HG02885 (cell line): Measurements from ENCODE around the gene ANKRD34A.
A peak's percentile ranks its signal among the peaks of the same experiment; 100 is the strongest.

ENCODE experiments used
- ATAC-seq: cut with Tn5 transposase; IDR thresholded peaks from one replicate; pipeline ENCODE4 v1.9.1; 2021; ENCODE audit warnings: mild to moderate bottlenecking; ENCODE audit not compliant: unreplicated experiment, poor library complexity

The ANKRD34A gene

DNA sequence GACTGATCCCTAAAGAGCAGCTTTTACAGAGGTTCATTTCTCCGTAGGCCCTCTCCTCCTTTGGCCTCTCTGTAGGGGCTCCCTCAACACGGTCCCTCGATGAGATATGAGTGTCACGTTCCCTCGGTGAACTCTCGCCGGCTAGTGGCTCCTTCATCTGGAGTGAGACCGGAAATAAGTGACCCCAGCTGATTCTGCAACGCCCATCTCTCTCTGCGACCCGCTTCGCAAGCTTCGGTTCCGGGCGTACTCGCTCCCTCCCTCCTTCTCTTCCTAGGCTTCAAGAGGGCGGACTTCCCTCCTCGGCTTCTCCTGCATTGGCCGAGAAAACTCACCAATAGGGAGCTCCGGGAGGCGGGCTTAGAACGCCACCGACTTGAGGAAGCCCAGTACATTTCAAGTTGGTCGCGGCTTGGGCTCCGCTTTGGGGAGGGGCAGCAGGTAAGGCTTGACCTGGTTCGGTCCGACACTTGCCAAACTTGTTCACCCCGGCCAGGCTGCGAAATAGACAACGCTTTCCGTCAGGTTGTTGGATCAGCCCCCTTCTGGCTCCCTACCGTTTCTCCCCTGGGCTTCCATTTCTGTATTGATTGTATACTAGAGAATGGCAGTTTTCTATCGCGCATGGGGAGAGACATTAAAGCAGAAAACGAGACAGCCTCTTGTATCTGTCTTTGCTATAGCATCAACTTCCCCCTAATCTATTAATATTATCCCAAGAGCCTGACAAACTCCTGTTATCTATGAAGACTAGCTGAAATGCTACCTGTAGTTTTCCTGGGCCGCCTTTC, at the start of gene ANKRD34A, which contains the start of gene POLR3GL:
ANKRD34A (minus strand) TSS at position 248 of the 791 bp plus-strand sequence. CDS start 2,816 bp downstream, outside the sequence.
POLR3GL (plus strand) TSS at position 363 of the 791 bp plus-strand sequence. CDS start 10,176 bp downstream, outside the sequence.
- peak; percentile 93 for ATAC-seq

DNA sequence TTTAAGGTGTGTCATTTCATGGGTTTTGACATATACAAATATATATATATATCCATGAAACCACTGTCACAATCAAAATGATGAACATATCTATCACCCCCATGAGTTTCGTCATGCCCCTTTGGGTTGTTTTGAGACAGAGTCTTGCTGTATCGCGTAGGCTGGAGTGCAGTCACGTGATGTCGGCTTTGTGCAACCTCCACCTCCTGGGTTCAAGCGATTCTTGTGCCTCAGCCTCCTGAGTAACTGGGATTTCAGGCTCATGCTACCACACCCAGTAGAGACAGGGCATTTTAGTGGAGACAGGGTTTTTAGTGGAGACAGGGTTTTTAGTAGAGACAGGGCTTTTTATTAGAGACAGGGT, 49.2 kb upstream of the ANKRD34A start:
- no peak for ATAC-seq

DNA sequence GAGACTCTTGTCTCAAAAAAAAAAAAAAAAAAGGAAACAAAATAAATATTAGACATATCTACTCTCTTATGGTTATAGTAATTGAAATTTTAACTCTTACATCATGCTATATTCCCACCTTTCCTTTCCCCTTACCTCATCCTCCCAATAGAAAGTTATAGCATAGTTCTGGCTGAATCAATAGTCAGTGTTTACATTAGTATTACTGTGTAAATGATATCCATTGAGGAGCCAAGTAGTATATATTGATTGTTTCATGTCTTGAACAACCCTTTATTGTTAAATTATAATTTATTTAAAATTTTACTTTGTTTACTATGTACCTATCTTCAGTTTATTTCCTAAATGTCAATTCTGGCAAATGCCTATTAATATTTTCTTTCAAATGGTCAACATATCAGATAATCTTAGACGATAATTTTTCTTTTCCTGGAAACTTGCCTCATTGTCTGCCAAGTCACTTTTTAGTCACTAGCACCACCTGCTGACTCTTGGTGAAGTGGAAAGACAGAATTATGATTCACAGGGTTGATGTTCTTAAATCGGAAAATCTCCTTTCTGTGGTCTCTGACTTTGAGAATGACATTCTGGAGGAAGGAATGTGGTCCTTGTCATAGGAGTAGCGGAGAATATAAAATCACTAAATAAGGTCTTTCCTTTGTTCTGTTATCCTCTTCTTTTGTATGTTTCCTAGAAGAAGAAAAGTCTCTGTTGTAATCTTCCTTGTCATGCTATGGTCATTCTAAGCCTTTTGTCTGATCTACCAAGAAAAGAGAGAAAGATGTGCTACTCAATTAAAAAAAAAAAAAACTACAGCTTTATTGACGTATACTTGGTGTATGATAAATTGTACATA, 48.6 kb upstream of the ANKRD34A start:
- no peak for ATAC-seq

DNA sequence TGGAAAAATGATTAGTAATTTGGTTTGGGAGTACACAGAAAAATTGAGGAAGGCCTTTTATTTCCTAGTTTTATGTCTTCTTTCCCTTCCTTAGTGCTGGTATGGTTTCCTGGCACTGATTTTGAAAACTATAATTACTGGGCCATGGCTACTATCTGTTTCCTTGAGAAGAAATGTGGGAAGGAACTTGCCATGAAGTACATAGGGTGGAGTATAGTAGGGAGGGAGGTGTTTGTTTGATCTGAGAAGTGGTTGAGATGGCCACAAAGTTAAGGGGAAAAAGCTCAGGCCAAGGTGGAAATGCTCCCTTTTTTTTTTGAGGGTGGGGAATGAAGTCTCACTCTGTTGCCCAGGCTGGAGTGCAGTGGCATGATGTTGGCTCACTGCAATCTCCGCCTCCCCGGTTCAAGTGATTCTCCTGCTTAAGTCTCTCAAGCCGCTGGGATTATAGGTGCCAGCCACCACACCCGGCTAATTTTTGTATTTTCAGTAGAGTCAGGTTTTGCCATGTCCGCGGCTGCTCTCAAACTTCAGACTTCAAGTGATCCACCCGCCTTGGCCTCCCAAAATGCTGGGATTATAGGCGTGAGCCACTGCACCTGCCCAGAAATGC, 45.9 kb upstream of the ANKRD34A start:
- ATAC-seq, result no peak

DNA sequence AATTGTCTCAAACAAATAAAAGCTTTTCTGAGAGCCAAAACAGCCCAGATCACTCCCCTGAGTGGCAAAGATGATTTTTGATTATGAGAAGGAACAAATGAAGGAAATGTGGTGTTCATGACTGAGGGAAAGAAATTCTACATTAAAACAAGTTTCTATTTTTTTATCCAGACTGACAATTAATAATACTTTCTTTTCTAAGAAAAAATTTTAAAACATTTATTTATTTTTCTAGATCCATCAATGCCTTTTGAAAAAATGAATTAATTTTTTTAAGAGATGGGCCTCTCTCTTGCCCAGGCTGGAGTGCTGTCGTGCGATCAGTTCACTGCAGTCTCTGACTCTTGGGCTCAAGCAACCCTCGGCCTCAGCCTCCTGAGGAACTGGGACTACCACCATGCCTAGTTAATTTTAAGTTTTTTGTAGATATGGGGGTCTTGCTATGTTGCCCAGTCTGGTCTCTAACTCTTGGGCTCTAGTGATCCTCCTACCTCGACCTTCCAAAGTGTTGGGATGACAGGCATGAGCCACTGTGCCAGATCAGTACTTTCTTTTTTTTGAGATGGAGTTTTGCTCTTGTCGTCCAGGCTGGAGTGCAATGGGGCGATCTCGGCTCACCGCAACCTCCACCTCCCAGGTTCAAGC, 43.2 kb upstream of the ANKRD34A start:
- no peak for ATAC-seq

DNA sequence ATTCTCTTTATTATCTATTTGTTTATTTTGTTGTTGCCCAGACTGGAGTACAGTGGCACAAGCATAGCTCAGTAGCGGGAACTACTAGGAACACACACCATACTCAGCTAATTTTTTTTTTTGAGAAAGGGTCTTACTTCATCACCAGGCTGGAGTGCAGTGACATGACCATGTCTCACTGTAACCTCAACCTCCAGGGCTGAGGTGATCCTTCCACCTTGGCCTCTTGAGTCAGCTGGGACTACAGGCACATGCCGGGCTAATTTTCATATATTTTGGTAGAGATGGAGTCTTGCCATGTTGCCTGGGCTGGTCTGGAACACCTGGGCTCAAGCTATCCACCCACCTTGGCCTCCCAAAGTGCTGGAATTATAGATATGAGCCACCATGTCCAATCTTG, 37.3 kb upstream of the ANKRD34A start:
- no peak for ATAC-seq

DNA sequence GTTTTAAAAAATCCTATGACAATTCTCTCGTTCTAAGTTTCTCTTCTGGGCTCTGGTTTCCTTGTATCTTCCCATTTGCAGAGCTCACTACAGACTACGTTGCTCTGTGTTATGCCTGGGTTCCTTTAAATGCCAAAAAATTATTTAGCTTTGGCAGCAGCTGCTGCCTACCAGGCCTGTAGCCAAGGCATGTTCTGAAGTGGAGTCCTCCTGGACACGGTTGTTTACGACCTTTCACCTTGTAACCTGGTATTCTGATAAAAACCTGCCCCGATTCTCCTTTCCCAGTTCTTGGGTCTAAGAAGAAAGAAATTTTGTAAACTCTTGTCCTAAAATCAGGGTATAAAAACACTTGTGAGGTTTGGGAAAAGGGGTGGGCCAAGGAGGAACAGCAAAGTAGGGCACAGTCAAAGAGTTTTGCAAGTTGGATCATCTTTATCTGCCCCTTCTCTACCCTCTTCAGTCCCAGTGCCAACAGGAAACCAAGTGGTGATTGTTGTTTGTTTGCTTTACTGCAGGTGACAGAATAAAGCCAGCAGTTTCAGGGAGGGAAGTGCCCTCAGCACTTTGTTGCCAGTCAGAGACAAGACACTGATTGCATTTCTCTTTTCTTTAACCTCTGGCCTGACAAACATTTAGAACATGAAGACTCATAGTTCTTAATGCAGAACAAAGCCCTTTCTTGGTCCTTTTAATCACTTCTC, 35.1 kb upstream of the ANKRD34A start:
- no peak for ATAC-seq

DNA sequence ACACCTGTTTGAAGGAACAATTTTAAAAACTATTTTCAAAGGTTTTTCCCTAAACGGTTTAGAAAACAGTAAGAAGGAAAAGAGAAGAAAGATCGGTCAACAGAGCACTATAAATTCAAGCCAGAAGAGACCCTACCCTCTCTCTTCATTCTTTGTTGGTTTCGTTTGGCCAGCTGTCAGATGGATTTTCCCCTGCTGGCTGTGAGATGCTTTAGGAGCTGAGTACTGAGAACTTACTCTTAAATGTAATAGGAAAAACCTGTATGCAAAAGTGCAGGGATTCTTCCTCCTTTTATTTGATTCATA, 33.3 kb upstream of the ANKRD34A start:
- ATAC-seq, result no peak

DNA sequence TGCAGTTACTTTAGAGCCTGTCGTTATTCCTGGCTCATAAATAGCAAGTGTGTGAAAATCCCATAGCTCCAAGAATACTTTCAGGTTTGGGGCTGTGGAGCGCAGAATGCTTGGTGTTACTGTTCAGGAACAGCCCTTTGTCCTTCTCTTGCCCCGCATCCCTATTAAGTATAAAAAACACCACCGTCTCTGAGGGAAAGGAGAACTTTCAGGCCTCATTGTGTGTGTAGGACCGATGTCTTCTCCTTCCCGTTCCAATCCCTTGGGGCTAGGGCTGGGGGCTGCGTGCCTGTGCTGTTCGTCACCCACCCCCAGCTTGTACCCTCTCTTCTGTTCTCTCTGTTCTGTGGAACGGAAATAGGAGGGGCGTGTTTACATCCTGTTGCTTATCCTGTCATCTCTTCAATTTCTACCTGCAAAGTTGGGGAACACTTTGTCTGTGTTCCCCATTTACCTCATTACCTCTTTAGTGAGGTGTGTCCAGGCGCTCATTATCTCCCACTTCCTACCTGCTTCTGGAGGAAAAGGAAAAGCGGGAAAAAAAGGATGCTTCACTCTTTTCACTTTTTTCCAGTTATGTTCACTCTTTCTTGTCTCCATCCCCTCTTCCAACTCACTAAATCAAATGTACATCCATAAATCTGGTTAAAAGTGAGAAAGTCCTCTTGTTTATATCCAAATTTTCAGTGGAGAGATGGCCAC, 32.8 kb upstream of the ANKRD34A start:
- ATAC-seq, result peak; percentile 41

DNA sequence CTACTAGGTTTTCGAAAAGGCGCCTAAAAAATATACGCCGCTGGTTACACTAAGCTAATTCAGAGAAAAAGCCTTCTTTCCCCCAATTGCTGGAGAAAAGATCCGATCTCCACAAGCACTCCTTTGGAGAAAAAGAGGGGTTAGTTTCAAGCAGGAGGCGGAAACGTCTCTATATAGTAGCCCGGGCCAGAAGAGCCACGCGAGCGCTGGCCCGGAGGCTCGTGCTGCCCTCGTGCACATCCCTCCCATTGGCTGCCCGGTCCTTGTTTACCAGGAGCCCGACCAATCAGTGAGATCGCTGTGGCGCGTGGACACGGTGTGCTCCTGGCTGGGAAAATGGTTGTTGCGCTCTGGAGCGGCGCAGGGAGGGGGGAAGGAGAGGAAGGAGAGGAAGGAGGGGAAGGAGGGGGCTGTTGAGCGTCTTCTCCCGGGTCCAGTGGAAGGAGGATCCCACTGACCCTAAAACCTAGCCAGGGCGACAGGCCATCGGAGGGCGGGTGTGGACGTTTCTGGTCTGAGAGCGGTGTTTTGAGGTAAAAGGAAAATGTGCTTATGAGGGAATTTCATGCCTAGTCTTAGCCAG, 32.1 kb upstream of the ANKRD34A start, which contains the start of gene TXNIP:
TXNIP (minus strand) TSS at position 147 of the 583 bp plus-strand sequence. CDS start 313 bp downstream, outside the sequence.
- ATAC-seq, result peak; percentile 95

DNA sequence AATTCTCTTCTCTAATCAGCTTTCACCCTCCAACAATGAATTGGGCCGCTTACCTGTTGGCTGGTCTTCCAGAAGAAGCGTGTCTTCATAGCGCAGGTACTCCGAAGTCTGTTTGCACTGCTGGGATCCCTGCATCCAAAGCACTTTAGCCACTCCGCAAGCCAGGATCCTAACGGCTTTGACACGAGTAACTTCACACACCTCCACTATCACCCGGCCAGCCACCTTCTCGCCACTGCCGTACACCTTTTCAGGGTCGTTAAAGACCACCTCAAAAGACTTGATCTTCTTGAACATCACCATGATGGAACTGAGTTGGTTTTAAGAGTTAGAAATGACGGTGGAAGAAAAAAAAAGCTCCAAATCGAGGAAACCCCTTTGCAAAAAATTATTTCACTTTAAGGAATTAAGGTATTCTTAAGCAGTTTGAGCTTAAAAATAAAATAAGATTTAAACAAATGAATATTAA, 31.6 kb upstream of the ANKRD34A start:
- no peak for ATAC-seq

DNA sequence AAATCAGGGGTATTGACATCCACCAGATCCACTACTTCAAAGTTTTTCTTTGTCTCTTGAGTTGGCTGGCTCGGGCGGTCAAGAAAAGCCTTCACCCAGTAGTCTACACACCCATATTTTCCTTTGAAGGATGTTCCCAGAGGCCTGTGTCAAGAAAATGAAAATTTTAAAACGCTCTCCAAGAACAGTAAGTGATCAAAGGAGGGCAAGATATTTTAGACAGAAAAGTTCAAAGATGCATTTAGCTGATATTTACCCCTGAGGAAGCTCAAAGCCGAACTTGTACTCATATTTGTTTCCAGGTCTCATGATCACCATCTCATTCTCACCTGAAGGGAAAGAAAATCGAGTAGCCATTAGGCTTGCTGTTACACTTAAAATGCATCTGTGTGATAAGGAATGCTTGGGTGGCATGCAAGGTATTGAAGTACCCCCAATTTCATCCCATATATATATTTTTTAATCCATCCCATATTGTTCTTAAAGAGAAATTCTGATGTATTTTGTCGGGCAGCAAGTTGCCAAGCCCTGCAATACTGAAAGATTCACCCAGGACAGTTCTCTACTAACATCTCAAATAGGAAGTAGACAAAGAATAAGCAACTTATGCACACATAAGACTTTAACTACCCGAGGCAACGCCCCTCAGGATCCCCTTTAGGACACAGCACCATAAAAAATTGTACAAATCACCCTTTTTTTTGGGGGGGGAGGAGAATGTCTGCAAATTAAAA, 30.9 kb upstream of the ANKRD34A start:
- no peak for ATAC-seq

DNA sequence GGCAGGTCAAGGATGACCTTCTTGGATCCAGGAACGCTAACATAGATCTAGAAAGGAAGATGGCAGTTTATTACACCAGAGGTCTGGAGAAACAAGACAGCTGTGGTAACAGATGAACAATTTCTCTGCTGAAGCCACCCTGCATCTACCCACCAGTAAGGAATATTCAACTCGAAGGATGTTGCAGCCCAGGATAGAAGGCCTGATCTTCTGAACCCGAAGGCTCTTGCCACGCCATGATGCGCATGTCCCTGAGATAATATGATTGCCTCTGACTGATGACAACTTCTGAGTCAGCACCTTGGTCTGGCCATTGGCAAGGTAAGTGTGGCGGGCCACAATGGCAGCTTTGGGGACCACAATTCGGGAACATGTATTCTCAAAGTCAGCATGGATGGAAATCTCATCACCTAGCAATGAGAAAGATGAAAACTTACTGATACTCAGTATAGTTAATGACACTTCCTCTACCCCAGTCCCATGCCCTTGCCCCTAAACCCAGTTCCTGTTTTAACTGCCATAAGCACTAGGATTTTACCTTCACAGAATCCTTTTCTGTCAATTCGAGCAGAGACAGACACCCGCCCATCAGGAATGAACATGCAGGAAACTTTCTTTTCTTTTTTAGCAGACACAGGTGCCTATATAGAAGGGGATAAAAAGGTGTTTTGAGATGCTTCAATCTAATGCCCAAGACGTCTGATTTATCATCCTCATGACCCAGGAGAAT, 30.2 kb upstream of the ANKRD34A start:
- ATAC-seq, result no peak

DNA sequence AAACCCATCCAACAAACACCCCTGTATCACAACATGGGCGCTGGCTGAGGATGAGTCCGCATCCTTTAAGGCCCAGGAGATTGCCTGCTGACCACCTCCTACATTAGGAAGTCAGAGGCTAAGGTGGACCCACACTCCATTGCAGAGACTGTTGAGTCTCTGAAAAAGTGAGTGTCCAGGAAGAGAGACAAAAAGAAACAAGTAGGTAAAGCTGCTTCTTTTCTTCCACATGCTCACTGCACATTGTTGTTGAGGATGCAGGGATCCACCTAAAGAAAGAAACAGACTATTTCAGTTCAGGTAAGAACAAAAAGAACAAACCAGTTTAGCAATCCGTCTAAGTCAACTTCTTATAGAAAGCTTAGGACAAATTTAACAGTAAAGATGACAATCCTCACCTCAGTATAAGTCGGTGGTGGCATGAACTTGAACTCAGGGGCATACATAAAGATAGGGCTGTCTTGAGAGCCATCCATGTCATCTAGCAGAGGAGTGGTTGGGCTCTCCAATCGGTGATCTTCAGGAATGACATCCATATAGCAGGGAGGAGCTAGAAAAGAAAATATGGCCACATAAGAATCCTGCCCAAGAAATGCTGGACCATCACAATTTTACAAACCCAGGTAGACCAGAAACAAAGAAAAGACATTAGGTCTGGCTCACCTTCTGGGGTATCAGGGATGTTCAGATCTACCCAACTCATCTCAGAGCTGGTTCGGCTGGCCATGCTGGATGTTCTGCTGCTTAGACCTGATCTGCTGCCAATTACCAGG, 29.4 kb upstream of the ANKRD34A start:
- no peak for ATAC-seq

DNA sequence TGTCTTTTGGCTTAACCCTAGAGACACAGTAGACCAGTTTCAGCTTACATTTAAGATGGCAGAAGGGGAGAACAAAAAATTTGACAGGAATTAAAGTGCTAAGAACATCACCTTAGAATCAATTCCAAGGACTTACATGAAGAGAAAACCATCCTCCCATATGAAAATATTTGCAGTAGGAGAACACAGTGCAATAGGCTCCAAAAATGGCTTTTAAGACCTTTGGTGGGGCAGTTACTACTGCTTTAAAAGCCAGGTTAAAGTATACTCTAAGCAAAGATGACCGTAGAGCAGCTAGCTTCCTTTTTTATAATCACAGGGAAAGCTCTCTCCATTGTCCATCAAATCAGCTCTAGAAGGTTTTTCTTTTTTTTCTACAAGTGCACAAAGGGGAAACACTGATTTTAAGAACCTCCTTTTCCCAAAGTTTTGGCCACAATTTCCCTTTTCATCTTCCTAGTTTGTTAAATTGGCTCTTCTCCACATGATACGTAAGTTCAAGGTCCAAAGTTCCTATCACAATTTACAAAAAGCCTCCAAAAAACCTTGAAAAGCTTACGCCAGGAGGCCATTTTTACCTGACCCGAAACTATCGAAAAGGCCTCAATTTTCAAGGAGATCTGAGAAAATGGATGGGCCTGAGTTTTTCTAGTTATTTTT, 28.7 kb upstream of the ANKRD34A start:
- ATAC-seq, result no peak

DNA sequence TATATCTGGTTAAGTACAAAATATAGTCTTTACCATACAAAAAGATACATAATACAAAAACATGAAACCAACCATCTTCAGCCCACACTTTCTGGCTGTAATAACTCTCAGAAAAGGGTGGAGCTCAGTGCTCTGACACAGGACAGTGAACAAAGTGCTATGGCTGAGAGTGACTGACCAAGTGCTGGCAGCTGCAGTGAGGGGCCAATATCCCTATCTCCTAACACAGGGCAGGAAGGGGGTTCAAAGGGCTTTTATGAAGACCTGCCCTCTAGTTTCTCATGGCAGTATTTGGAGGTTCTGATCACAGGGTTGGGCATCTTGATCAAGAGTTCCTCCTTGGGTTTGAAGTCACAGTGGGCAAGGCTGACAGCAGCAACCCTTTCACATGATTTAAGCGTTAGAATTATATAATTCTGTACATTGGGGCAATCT, 28.1 kb upstream of the ANKRD34A start:
- ATAC-seq, result no peak
